Retinal pigment epithelial cell (primary cell): Measurements from ENCODE around the gene PTPN1.

Source experiments
- DNase-seq: peaks from one replicate; pipeline ENCODE4 v3.0.0-alpha.2; 2010; ENCODE audit warnings: low read depth
- H3K4me3 ChIP-seq: 2 replicates; pipeline ENCODE4 v1.5.1; 2011; ENCODE audit warnings: mild to moderate bottlenecking, low read length, control low read depth, moderate library complexity
- CTCF ChIP-seq: conservative IDR thresholded peaks from 2 replicates; pipeline ENCODE4 v1.5.1; 2011; ENCODE audit warnings: low read depth, low read length, control low read depth, inconsistent platforms

PTPN1 gene

GRCh38 chr20:50589548-50590347 is 79.6 kb downstream of the PTPN1 start:
- TF ChIP-seq CTCF, result no peak
- DNase-seq, result no peak
- H3K4me3 ChIP-seq, result no peak overlapping the region

GRCh38 chr20:50590348-50590664 is 80.1 kb downstream of the PTPN1 start:
- H3K4me3 ChIP-seq, result no peak overlapping the region
- TF ChIP-seq CTCF, result no peak
- DNase-seq, result no peak

- no peak for TF ChIP-seq CTCF
These were observed 81.2 kb downstream of the PTPN1 start for GRCh38 chr20:50591233-50591852.

GRCh38 chr20:50592282-50593004 is 82.3 kb downstream of the PTPN1 start:
- no peak overlapping the region for H3K4me3 ChIP-seq
- DNase-seq, result no peak
- no peak for TF ChIP-seq CTCF

More at GRCh38 chr20:50591233-50591852, 81.2 kb downstream of the PTPN1 start:
- H3K4me3 ChIP-seq, result no peak overlapping the region
- no peak for DNase-seq

GRCh38 chr20:50593005-50593335 is 82.8 kb downstream of the PTPN1 start:
- DNase-seq, result no peak
- H3K4me3 ChIP-seq, result no peak overlapping the region
- no peak for TF ChIP-seq CTCF

GRCh38 chr20:50594231-50594590 is 84.0 kb downstream of the PTPN1 start:
- no peak overlapping the region for H3K4me3 ChIP-seq
- no peak for DNase-seq
- no peak for TF ChIP-seq CTCF
